GM18519 (cell line): Measurements from ENCODE around the gene TRMT44.
"Not testable (repeated sequence)": the region's sequence is repeated elsewhere in the genome, so short reads cannot be mapped to it uniquely, and the experiment has no call there.

Source experiments
- ATAC-seq: cut with Tn5 transposase; IDR thresholded peaks from one replicate; pipeline ENCODE4 v1.9.1; 2021; ENCODE audit warnings: mild to moderate bottlenecking, moderate library complexity; ENCODE audit not compliant: unreplicated experiment, low FRiP score

Gene TRMT44

DNA sequence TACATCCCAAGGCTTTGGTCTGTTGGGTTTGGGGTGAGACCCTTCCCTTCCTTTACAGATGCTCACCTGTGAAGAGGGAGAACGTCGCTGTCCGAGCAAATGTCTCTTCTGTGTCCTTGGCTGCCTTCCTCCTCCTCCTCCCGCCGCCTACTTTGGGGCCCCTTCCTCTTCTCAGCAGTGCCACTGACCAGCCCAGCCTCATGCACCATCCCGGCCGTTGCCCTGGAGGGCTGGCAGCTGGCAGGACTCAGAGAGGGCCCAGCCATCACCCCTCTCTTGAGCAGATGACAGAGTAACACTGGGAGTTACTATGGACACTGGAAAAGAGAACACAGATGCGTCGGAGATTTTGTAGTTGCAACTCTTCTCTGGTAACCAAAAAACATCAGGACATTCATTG is 68.2 kb downstream of the TRMT44 start:
- ATAC-seq: no peak

DNA sequence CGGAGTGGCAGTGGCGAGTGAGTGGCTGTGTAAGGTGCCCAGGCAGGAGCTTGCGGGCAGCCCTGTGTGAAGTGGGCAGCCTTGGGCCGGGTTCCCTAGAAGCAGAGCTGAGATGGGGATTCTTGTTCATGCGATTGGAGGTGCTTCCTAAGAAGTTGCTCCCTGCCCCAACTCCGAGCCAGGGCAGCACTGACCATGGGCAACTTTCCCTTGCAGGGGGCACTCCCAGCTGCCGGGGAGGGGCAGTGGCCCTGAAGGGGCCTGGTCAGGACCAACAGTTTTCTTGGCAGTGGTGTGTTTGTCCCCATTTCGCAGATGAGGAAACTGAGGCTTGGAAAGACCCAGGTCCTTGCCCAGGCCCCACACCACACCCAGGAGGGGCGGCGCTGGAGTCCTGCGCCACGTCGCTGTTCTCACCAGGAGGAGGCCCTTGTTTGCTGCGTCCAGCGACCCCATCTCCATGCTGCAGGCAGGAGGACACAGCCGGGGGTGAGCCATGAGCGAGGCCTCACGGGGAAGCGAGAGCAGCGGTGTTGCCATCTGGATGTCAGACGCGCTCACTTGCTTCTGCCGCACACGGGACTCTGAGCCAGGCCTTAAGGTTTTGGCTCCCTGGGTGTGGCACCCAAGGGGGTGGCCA is 68.9 kb downstream of the TRMT44 start:
- no peak for ATAC-seq

DNA sequence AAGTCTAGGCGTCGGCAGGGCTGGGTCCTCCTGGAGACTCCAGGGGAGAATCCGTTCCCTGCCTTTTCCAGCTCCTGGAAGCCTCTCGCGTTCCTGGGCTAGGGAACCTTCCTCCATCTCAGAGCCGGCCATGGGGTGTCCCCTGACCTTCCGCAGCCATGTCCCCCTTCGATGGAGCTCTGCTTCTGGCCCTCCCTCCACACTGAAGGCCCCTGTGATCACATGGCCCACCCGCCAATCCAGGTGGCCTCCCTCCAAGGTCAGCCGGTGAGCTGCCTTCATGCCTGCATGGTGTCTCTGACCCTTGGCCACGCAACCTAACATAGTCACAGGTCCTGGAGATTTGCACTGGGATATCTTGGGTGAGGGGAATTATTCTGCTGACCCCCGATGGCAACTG is 69.6 kb downstream of the TRMT44 start:
- ATAC-seq: no peak

DNA sequence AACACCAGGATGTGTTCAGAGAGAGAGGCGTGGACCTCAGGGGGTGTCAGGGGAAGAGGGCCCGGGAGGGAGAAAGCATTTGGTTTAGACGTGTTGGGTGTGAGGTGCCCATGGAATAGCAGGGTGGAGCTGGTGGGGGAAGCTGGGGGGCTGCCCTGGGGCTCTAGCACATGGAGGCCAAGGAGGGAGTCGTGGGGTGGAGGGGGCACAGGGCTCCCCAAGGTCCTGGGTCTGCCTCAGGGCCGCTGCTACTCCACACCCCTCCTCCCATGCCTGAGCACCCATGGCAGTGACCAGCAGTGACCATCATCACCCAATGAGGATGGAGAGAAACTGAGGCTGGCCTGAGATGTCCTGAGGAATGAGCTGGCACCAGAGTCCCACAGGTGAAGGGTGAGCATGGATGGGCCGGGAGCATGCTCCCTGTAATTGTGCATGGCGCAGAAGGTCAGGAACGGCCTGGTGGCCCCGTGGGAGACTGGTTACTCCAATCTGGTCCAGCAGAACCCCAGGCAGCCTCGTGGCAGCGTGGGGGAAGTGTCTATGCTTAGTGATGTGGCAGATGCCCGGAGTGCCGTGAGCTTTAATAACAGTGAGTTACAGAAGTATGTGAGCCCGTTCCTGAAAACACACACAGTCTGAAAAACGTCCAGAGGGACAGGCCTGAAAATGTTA is 70.2 kb downstream of the TRMT44 start:
- ATAC-seq: no peak

DNA sequence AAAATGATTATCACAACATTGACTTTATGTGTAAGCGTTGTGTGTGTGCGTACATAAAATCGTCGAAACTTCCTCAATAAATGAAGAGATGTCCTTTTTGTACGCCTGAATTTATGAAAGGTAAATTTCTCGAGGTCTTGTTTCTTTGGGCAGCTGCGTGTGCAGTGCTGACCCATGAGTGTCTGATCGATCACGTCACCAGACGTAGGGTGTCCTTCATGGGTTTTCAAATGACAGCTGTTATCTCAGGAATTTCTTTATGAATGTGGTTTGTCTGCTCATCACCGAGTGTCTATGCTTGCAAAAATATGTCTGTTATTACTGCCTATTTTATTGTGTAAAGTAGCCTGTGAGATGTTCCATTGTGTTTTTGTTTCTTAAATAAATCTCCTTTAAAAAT is 71.9 kb downstream of the TRMT44 start:
- no peak for ATAC-seq

DNA sequence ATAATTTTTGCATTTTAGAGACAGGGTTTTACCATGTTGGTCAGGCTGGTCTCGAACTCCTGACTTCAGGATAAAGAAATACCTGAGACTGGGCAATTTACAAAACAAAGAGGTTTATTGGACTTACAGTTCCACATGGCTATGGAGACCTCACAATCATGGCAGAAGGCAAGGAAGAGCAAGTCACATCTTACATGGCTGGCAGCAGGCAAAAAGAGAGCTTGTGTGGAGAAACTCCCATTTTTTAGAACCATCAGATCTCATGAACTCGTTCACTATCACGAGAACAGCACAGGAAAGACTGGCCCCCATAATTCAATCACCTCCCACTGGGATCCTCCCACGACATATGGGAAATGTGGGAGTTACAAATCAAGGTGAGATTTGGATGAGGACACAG is 72.5 kb downstream of the TRMT44 start:
- not testable (repeated sequence) for ATAC-seq

DNA sequence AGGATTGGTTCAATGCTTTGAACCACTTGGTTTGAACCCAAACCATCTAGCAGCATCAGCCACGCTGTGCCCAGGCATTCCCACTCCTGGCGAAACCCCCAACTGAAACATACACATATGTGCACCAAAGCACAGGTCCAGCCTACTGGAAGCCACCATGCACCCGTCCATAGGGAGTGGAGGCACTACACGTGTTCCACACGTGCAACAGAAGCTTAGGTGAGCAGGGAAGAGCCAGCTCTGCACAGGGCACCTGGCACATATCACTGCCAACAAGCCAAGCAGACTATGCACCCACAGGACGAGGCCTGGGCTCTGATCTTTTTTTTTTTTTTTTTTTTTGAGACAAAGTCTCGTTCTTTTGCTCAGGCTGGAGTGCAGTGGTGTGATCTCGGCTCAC is 73.4 kb downstream of the TRMT44 start:
- no peak for ATAC-seq

DNA sequence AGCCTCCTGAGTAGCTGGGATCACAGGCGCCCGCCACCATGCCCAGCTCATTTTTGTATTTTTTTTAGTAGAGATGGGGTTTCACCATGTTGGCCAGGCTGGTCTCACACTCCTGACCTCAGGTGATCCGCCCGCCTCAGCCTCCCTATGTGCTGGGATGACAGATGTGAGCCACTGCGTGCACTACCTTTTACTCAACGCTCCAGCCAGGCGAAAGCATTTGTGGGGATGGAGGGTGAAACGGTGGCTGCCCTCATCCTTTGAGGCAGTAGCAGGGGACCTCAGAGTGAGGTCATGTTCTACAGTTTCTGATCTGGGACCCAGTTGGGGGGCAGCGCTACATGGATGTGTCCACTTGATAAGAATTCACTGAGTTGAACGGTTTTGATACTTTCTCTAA is 73.8 kb downstream of the TRMT44 start:
- no peak for ATAC-seq

DNA sequence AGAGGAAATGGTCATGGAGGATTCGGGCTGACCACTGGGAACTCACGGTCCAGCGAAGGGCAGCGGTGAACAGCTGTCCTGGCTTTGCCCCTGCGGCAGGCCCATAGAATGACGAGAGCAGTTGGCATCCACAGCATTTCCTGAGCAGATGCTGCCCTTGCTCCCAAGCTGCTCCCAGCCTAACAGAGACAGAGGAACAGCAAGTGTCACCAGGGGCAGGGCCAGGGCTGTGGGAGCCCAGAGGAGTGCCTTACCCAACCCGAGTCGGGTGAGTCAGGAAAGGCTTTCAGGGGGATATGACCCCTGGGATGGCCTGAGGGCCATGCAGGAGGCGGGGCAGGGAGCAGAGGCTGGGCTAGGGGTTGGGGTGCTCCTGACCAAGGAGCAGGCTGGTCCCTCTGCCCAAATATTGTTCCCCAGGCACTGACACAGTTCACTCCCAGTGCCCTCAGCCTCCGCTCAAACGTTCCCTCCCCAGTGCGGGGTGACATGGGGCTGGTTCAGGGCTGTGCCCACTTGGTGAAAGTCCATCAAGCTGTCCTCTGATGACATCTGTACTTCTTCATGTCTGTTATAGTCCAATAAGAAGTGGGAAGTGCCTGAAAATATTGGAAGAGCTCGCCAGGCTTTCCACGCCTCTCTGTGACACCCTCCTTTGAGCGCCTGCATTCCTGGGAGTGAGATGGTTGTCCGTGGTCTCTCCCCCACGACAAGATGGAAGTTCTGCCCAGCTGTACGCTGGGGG is 74.9 kb downstream of the TRMT44 start:
- no peak for ATAC-seq

DNA sequence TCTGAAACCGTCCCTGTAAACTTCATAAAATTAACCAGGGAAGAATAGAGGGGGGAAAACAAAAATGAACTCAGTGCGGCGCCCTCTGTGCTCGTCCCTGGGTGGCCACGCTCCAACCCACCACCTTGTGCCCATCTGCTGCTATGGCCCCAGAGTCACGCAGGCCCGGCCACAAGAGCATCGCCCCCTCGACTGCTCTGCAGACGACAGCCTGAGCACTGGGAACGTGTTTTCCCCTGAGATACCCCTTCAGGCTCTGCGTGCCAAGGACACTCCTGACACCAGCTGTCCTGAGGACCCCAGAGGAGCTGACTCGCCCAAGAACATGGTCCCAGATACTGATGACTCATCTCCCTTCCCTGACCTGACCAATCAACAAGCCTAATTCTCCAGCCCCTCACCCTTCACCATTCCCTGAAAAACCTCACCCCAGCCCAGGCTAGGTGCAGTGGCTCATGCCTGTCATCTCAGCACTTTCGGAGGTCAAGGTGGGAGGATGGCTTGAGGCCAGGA is 75.5 kb downstream of the TRMT44 start:
- no peak for ATAC-seq

DNA sequence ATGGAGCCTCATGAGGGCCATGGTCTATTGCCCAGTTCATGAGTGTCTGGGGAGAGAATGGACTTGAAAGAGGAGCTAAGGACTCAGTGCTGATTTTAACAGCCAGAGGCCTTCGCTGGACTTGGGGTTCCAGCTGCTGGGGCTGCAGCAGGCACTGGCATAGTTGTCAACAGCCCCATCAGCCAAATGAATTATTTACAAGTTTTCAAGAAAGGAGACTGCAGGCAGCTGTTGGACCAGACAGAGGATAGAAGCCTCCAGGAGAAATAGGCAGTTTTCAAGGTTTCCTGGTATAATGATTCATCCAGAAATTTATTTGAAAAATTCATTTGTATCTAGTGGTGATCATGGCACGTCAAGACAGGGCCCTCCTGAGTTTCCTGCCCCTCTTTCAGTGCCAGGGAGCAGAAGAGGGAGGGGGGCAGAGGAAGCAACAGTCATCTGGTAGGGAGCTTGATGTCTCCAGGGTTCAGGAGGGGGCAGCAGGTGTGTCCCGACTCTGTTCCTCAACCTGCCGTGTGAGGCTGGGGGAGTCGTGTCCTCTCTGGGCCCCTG is 76.5 kb downstream of the TRMT44 start:
- no peak for ATAC-seq

DNA sequence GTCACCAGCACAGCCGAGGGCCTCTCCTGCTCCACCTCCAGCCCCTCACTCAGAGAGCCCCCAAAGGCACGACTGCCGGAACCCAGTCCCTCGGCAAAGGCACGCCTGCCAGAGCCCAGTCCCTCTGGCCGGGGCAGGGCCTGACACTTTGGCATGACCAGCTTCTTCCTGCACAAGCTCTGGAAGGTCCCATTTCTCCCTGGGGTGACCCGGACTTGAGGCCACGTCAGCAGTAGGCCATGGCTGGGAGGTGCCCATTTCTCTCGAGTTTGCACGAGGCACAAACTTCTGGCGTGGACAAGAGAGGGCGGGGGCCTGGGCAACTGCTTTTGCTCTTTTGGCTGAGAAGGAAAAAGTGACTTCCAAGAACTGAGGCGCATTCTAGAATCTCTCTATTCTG is 77.4 kb downstream of the TRMT44 start:
- no peak for ATAC-seq

DNA sequence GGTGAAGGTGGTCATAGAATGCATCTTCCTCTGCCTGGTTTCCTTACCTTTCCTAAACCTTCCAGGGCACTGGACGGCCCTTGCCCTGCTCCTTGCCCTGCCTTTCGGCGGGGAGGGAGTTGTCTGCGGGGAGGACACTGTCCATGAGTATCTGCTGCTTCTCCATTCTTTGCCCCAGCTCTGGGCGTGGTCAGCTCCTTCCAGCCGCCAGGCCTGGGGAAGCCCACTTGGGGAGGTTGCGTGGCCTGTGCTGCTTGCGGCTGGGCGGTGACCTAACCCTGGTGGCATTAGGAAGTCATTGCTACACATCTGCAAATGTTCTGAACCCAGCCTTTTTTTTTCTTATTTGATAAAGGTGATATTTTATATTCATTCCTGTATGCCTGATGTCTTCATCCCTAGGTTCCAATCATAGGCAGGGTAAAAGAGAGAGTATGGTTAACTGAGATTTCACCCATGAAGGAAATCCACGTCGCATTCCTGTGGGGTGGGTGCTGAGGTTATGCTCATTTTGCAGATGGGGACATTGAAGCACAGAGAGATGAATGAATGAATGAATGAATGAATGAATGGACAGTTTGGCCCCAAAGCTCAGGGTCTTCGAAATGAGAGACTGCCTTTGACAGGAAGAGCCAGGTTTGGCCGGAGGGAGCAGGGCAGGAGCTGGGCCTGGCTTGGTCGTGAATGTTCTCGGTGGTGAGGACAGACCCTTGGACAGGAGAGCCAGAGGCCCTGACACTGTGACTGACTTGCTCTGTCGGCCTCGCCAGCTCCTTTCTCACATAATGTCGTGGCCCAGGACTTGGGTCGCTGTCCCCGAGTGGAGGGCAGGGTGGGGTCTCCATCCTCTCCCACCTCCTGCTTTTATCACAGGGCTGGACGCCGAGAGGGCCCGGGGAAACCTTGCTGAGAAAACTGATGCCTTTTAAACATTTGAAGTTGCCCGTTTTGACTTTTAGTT is 81.9 kb downstream of the TRMT44 start:
- ATAC-seq: no peak

DNA sequence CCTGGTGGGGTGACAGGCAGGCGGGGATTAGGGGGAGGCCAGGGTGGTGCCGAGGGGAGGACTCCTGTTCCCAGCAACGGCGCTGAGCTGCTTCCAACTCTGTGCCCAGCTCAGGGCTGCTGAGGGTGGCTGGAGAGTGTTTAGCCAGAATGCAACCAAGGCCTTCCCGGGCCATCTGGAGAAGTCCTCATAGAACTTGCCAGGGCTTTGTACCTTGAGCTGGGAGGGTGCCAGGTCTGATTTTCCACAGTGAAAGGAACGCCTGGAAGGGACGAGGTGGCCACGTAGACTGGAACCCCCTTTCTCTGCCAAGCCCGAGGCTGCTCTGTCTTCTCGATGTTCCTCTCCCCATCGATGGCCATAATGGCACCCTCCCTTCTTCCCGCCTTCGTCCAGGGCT is 82.6 kb downstream of the TRMT44 start:
- ATAC-seq: no peak

DNA sequence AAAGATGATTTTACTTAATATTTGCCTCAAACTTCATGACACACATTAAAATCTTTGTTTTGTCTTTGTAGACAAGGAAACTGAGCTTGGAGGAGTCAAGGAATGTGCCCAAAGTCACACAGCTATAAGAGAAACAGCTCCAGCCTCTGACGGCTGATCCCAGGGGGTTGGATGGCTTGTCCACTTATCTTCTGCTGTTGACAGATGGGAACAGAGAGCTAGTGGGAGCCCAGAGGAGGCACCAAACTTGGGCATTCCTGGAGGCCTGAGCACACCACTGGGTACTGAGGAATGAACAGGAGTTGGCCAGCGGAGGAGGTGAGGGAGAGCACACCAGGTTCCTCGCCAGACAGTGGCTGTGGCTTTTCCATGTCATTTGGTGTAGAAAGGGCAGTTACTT is 83.2 kb downstream of the TRMT44 start:
- no peak for ATAC-seq

DNA sequence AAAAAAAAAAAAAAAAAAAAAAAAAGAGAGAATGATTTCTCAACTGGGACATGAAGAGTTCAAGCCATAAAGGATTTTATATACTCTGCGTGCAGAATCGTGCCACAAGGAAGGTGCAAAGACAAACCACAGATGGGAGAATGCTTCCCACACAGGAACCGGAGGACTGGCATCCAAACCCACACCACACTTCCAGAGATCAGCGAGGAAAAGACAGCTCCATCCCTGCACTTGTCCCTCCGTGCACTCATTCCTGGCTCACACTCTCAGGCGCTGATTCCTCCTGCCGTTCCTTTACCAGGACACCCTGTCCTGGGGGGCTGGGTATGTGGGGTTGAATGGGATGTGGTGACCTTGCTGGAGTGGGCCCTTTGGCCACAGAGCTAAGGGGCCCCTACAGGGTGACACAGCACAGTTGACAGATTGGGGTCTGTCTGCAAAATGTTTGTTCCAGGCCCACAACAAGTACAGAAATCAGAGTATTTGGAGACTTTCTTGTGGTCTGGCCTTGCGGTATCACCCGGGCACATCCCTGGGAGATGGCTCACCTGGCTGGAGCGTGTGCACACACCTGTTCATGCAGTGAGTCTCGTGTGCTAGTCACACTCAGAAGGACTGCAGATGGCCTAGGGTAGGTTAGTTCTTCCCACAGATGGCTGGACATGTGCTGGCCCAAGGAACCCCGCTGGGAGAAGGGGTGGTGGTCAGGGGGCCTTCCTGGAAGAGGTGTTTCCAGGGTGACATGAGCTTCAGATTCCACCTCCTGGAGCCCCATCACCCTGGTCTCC is 84.2 kb downstream of the TRMT44 start:
- no peak for ATAC-seq

DNA sequence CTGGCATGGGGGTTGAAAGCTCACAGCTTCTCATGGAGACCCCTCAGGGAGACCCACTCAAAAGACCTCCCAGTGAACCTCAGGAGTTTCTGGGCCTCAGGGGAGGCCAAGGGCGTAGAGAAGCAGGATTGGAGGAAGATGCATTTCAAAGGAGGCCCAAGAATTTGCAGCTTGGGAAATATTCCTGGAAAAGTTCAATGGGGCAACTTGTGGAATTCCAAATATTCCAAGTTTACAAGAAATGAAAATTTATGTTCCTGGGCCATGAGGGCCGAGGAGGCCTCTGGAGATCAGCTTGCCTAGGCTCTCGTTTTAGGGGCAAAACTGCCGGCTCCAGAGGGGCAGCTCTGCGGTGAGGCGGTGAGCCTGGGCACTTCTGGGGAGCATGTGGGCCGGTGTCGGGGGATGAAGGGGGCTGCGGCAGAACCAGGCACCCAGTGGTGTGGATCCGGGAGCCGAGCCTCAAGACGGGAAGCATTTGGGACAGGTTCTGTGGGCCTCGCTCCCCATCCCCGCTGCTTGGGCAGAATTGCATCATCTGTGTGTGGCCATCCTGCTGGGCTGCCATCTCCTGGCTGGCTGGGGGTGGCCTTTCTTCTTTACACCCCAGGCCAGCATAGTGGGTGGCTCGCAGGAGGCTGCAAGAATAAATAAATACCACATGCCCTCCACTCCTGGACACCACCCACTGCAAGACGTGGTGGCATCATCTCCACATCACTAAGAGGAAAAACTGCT is 85.0 kb downstream of the TRMT44 start:
- no peak for ATAC-seq
